ENCODE measurements around the gene FGF3.

The FGF3 gene

GRCh38 chr11:69826773-69827172 is 7.6 kb upstream of the FGF3 start:
- no peak overlapping the region for H3K4me3 ChIP-seq
- no peak overlapping the region for H3K27ac ChIP-seq

- no peak overlapping the region for H3K27ac ChIP-seq
- H3K4me3 ChIP-seq: no peak overlapping the region
Measured at GRCh38 chr11:69825941-69826340, 6.7 kb upstream of the FGF3 start.

- Histone ChIP-seq H3K27ac (no peak overlapping the region), H3K4me3 (no peak overlapping the region)
Measured at GRCh38 chr11:69825037-69825834, 6.0 kb upstream of the FGF3 start.

GRCh38 chr11:69823641-69824265 is 4.5 kb upstream of the FGF3 start:
- Histone ChIP-seq H3K4me3 (no peak overlapping the region), H3K27ac (no peak overlapping the region)

GRCh38 chr11:69822676-69823494 is 3.7 kb upstream of the FGF3 start:
- Histone ChIP-seq H3K4me3 (no peak overlapping the region), H3K27ac (no peak overlapping the region)

- Histone ChIP-seq H3K4me3 (no peak overlapping the region), H3K27ac (no peak overlapping the region)
Measured at GRCh38 chr11:69821511-69822040, 2.4 kb upstream of the FGF3 start.

GRCh38 chr11:69820441-69820840 is 1.2 kb upstream of the FGF3 start:
- Histone ChIP-seq H3K4me3 (no peak overlapping the region), H3K27ac (no peak overlapping the region)

- H3K27ac ChIP-seq: no peak overlapping the region
- no peak overlapping the region for H3K4me3 ChIP-seq
Measured at GRCh38 chr11:69819541-69820070, 390 bp upstream of the FGF3 start.

- no peak overlapping the region for H3K4me3 ChIP-seq
- H3K27ac ChIP-seq: no peak overlapping the region
Measured at GRCh38 chr11:69818231-69818602, 999 bp downstream of the FGF3 start.

- Histone ChIP-seq H3K27ac (no peak overlapping the region), H3K4me3 (no peak overlapping the region)
Measured at GRCh38 chr11:69817265-69818230, 1.7 kb downstream of the FGF3 start.

- H3K4me3 ChIP-seq: no peak overlapping the region
- no peak overlapping the region for H3K27ac ChIP-seq
Measured at GRCh38 chr11:69816671-69817070, 2.5 kb downstream of the FGF3 start.

GRCh38 chr11:69815973-69816372 is 3.2 kb downstream of the FGF3 start:
- no peak overlapping the region for H3K4me3 ChIP-seq

GRCh38 chr11:69814902-69815301 is 4.3 kb downstream of the FGF3 start:
- Histone ChIP-seq H3K27ac (no peak overlapping the region), H3K4me3 (no peak overlapping the region)

More at GRCh38 chr11:69815973-69816372, 3.2 kb downstream of the FGF3 start:
- no peak overlapping the region for H3K27ac ChIP-seq

- no peak overlapping the region for H3K4me3 ChIP-seq
- H3K27ac ChIP-seq: no peak overlapping the region
Measured at GRCh38 chr11:69814411-69814810, 4.8 kb downstream of the FGF3 start.

- Histone ChIP-seq H3K27ac (no peak overlapping the region), H3K4me3 (no peak overlapping the region)
Measured at GRCh38 chr11:69813839-69814238, 5.4 kb downstream of the FGF3 start.

GRCh38 chr11:69812946-69813345 is 6.3 kb downstream of the FGF3 start:
- no peak overlapping the region for H3K27ac ChIP-seq
- H3K4me3 ChIP-seq: no peak overlapping the region

- H3K27ac ChIP-seq: no peak overlapping the region
- no peak overlapping the region for H3K4me3 ChIP-seq
Measured at GRCh38 chr11:69812256-69812655, 7.0 kb downstream of the FGF3 start.

- Histone ChIP-seq H3K27ac (no peak overlapping the region), H3K4me3 (no peak overlapping the region)
Measured at GRCh38 chr11:69811431-69811830, 7.8 kb downstream of the FGF3 start.
